Astrocyte (in vitro differentiated cells and primary cell): Measurements from ENCODE around the gene NNAT.

Experiments used
- CTCF ChIP-seq: IDR thresholded peaks from 2 replicates; pipeline ENCODE4 v1.5.1; 2011; ENCODE audit warnings: low read depth, mild to moderate bottlenecking, inconsistent platforms, low read length, moderate library complexity; ENCODE audit not compliant: insufficient read depth
- EZH2 ChIP-seq: IDR thresholded peaks from 2 replicates; pipeline ENCODE4 v1.6.1; 2012; ENCODE audit warnings: mild to moderate bottlenecking, low read length, inconsistent platforms; ENCODE audit not compliant: insufficient read depth

- no peak for TF ChIP-seq CTCF
- TF ChIP-seq EZH2: no peak
Measured at GRCh38 chr20:37533154-37533715, 12.2 kb downstream of the NNAT start.
